T-helper 17 cell (primary cell): ENCODE measurements around the gene LMF1. TPM values are rescaled to one million over a fixed set of nuclear protein-coding genes. Genes with fewer than 3 reads are reported as not detected.
"Not testable (repeated sequence)": the region's sequence is repeated elsewhere in the genome, so short reads cannot be mapped to it uniquely, and the experiment has no call there.

ENCODE experiments used
- ATAC-seq: fragments of 150-1000 bp; cut with Tn5 transposase; 2 replicates; pipeline ENCODE4 v1.10.0; 2021; ENCODE audit warnings: mild to moderate bottlenecking, moderate library complexity
- DNase-seq, 3 donors: peaks; one replicate each; pipeline versions ENCODE4 v3.0.0 to v3.0.0-alpha.2; 2020 to 2021
- H3K9me3 ChIP-seq: one replicate; pipeline ENCODE4 v1.7.0; 2013; ENCODE audit warnings: low read length, mild to moderate bottlenecking; ENCODE audit not compliant: control insufficient read depth, poor library complexity, severe bottlenecking
- H3K27ac Mint-ChIP-seq: one replicate; pipeline ENCODE4 v1.8.0; 2022; ENCODE audit warnings: mild to moderate bottlenecking, moderate library complexity, mixed read lengths
- H3K27me3 Mint-ChIP-seq: one replicate; pipeline ENCODE4 v1.8.0; 2022; ENCODE audit warnings: mixed read lengths
- H3K36me3 Mint-ChIP-seq: one replicate; pipeline ENCODE4 v1.8.0; 2022; ENCODE audit warnings: low read depth, mixed read lengths
- H3K4me1 Mint-ChIP-seq: one replicate; pipeline ENCODE4 v1.8.0; 2022; ENCODE audit warnings: mild to moderate bottlenecking, mixed read lengths
- H3K4me3 Mint-ChIP-seq: one replicate; pipeline ENCODE4 v1.8.0; 2022; ENCODE audit warnings: mild to moderate bottlenecking, moderate library complexity, mixed read lengths
- total RNA-seq, 4 donors: library from RNA in 2 of 4; stranded (reverse) in 2 of 4; gene quantifications; one replicate each; pipeline ENCODE4 v1.2.3 and lab custom pipeline; 2022 to 2026

The LMF1 gene
- total RNA-seq, 2 donors from 2014 or later, result 44.4 to 45.6 TPM

GRCh38 chr16:845351-845745 is 125.4 kb downstream of the LMF1 start:
- H3K27me3 Mint-ChIP-seq, result no peaks in the 10 kb centered on the region
- no peaks in the 10 kb centered on the region for H3K36me3 Mint-ChIP-seq
- no peak for ATAC-seq
- DNase-seq, result no peak
- no peak overlapping the region for H3K4me3 Mint-ChIP-seq
- no peaks in the 10 kb centered on the region for H3K9me3 ChIP-seq
- no peaks in the 10 kb centered on the region for H3K4me1 Mint-ChIP-seq
- no peak overlapping the region for H3K27ac Mint-ChIP-seq

- Mint-ChIP-seq H3K4me3 (no peak overlapping the region), H3K27ac (no peak overlapping the region), H3K27me3 (no peaks in the 10 kb centered on the region), H3K36me3 (no peaks in the 10 kb centered on the region), H3K4me1 (no peaks in the 10 kb centered on the region)
- no peak for ATAC-seq
- H3K9me3 ChIP-seq, result no peaks in the 10 kb centered on the region
- no peak for DNase-seq
Measured at GRCh38 chr16:844638-845350, 126.0 kb downstream of the LMF1 start.

GRCh38 chr16:843771-844170 is 127.0 kb downstream of the LMF1 start:
- Mint-ChIP-seq H3K36me3 (no peaks in the 10 kb centered on the region), H3K27me3 (no peaks in the 10 kb centered on the region), H3K4me1 (no peaks in the 10 kb centered on the region), H3K4me3 (no peak overlapping the region), H3K27ac (no peak overlapping the region)
- DNase-seq, result no peak
- H3K9me3 ChIP-seq, result no peaks in the 10 kb centered on the region
- ATAC-seq, result no peak

- DNase-seq (no peak), ATAC-seq (no peak)
- Mint-ChIP-seq H3K4me1 (no peaks in the 10 kb centered on the region), H3K27ac (no peak overlapping the region), H3K4me3 (no peak overlapping the region), H3K27me3 (no peaks in the 10 kb centered on the region), H3K36me3 (no peaks in the 10 kb centered on the region)
- no peaks in the 10 kb centered on the region for H3K9me3 ChIP-seq
Measured at GRCh38 chr16:842711-843560, 127.8 kb downstream of the LMF1 start.

GRCh38 chr16:842061-842476 is 128.7 kb downstream of the LMF1 start:
- no peak for ATAC-seq
- Mint-ChIP-seq H3K36me3 (peaks cover under 1% of the 10 kb centered on the region), H3K27me3 (no peaks in the 10 kb centered on the region), H3K4me3 (peak overlapping the region; percentile 39), H3K27ac (no peak overlapping the region), H3K4me1 (no peaks in the 10 kb centered on the region)
- no peaks in the 10 kb centered on the region for H3K9me3 ChIP-seq
- no peak for DNase-seq

- ATAC-seq (no peak), DNase-seq (no peak)
- H3K27ac Mint-ChIP-seq, result no peak overlapping the region
- no peaks in the 10 kb centered on the region for H3K4me1 Mint-ChIP-seq
- H3K27me3 Mint-ChIP-seq, result no peaks in the 10 kb centered on the region
- H3K9me3 ChIP-seq, result no peaks in the 10 kb centered on the region
- H3K4me3 Mint-ChIP-seq, result no peak overlapping the region
- H3K36me3 Mint-ChIP-seq, result peaks cover 3% of the 10 kb centered on the region
Measured at GRCh38 chr16:841455-842060, 129.2 kb downstream of the LMF1 start.

- ATAC-seq, result no peak
- DNase-seq, result no peak
- H3K9me3 ChIP-seq, result no peaks in the 10 kb centered on the region
- Mint-ChIP-seq H3K27ac (no peak overlapping the region), H3K4me3 (no peak overlapping the region), H3K4me1 (no peaks in the 10 kb centered on the region), H3K27me3 (no peaks in the 10 kb centered on the region), H3K36me3 (peaks cover 3% of the 10 kb centered on the region)
Measured at GRCh38 chr16:840561-841454, 130.0 kb downstream of the LMF1 start.

- DNase-seq, result no peak
- H3K9me3 ChIP-seq, result no peaks in the 10 kb centered on the region
- no peak for ATAC-seq
- H3K4me3 Mint-ChIP-seq, result no peak overlapping the region
- no peak overlapping the region for H3K27ac Mint-ChIP-seq
- H3K36me3 Mint-ChIP-seq, result peaks cover 3% of the 10 kb centered on the region
- H3K27me3 Mint-ChIP-seq, result no peaks in the 10 kb centered on the region
- H3K4me1 Mint-ChIP-seq, result no peaks in the 10 kb centered on the region
Measured at GRCh38 chr16:839643-840408, 131.0 kb downstream of the LMF1 start.

- Mint-ChIP-seq H3K27me3 (no peaks in the 10 kb centered on the region), H3K4me1 (no peaks in the 10 kb centered on the region), H3K4me3 (no peak overlapping the region), H3K27ac (no peak overlapping the region), H3K36me3 (peaks cover 3% of the 10 kb centered on the region)
- ATAC-seq, result no peak
- DNase-seq, result no peak
- no peaks in the 10 kb centered on the region for H3K9me3 ChIP-seq
Measured at GRCh38 chr16:838741-839140, 132.0 kb downstream of the LMF1 start.

GRCh38 chr16:836822-837221 is 134.0 kb downstream of the LMF1 start:
- not testable (repeated sequence) for H3K27ac Mint-ChIP-seq, H3K27me3 Mint-ChIP-seq, DNase-seq, H3K36me3 Mint-ChIP-seq, H3K4me3 Mint-ChIP-seq, ATAC-seq, H3K4me1 Mint-ChIP-seq, H3K9me3 ChIP-seq

GRCh38 chr16:836221-836620 is 134.6 kb downstream of the LMF1 start:
- ATAC-seq (no peak), DNase-seq (no peak)
- Mint-ChIP-seq H3K4me3 (no peak overlapping the region), H3K27me3 (no peaks in the 10 kb centered on the region), H3K4me1 (no peaks in the 10 kb centered on the region), H3K36me3 (peaks cover 3% of the 10 kb centered on the region), H3K27ac (no peak overlapping the region)
- no peaks in the 10 kb centered on the region for H3K9me3 ChIP-seq

- Mint-ChIP-seq H3K36me3 (peaks cover 3% of the 10 kb centered on the region), H3K4me1 (no peaks in the 10 kb centered on the region), H3K27ac (no peak overlapping the region), H3K4me3 (no peak overlapping the region), H3K27me3 (no peaks in the 10 kb centered on the region)
- no peaks in the 10 kb centered on the region for H3K9me3 ChIP-seq
- no peak for ATAC-seq
- no peak for DNase-seq
Measured at GRCh38 chr16:835373-835772, 135.4 kb downstream of the LMF1 start.
